Measurements from ENCODE around the gene GPX4.
"Not testable (repeated sequence)": the region's sequence is repeated elsewhere in the genome, so short reads cannot be mapped to it uniquely, and the experiment has no call there.

GPX4 gene

DNA sequence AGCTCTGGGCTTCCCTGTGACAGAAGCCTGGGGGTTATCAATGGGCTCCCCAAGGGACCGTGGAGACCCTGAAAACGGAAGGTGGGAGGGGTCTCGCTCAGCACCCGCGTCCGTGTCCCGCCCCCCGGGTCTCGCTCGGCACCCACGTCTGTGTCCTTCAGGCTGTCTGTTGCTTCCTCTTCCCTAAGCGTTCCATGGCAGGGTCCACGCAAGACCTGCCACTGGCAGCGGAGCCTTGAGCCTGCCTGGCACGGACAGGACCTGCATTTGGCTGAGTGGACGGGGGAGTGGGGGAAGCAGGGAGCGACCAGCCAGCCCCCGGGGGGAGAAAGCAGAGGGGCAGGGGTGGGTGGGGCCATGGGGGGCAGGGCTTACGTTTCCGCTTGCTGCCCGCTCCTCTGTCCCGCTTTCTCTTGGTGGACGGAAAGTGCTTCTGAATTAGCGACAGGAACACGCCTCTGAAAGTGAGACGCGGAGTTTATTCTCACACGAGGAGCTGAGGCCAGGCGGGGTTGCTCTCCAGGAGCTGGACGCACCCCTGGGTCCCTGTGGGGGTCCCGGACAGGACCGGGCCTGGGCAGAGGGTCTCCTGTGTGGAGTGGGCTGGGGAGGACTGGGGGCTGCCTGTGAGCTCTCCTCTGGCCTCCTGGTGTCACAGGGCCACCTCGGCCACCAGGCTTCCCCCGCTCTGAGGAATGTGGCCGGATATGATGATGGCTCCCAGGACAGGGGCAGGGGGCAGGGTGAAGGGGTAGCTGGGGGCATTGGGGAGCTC, 12.0 kb downstream of the GPX4 start:
- no peak for DNase-seq

DNA sequence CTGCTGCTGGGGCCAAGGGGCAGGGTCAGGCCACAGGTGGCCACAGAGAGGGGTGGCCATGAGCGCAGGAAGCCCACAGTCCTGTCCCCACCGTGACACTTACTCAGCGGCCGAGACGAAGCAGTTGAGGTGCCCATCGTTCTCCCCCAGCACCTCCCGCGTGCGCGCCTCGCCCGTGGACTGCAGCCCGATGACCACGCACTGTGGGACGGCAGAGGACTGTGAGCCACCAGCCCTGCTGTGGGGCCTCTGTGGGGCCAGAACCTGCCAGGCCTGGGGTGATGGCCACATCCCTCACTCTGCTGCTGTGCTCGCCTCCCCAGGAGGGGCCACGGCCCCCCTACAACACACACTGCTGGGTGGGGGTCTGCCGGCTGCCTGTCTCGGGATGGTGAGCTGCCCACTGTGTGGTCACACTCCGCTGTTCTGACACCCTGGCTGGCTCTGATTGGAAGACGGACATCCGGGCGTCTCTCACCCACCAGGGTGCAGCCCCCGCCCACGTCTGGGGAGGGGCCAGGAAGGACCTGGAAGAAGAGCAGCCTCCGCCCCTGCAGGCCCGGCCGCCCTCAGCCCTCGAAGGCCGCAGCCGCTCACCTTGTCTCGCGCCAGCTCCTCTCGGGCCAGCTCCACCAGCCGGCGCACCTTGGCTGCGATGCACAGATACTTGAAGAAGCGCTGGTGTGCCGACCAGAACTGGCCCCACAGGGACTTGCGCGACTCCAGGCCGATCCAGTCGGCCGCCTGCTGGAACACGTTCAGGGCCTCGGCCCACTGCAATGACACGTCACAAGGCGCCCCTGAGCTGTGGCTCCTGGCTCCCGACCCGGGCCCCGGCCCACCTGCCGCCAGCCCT, 13.2 kb downstream of the GPX4 start:
- DNase-seq: no peak

DNA sequence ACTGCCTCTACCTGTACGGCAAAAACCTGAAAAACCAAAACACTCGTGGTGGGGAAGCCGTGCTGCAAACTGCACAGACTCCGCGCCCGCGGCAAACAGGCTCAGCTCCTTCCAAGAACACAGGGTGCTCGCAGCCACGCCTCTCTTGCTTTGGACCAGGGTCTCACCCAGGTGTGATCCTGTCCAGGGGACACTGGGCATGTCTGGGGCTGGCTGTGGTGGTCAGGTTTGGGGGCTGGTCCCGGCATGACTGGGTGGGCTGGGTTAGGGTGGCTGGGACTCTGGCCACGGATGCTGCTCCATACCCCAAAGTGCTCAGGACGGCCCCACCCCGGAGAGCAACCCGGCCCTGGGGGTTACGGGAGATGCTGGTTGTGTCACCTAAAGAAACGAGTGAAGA, 13.9 kb downstream of the GPX4 start:
- DNase-seq: no peak

DNA sequence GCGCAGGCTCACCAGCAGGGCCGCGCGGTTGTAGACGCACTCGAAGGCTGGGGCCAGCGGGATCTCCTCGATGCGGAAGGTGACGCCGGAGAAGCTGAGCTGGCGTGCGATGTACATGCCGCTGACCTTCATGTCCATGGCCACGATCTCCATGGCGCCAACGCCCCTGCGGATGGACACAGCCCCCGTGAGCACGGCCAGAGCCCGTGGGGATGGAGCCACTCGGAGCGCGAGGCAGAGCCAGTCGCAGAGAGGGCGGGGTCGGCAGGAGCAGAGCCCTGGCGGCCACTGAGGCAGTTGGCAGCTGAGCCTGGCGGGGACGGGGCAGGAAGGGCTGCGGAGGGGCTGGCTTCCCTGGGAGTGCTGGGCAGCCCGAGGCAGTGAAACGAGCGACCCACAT, 15.2 kb downstream of the GPX4 start:
- no peak for DNase-seq

- DNase-seq: no peak
Measured at GRCh38 chr19:1119475-1120217, 15.9 kb downstream of the GPX4 start.

DNA sequence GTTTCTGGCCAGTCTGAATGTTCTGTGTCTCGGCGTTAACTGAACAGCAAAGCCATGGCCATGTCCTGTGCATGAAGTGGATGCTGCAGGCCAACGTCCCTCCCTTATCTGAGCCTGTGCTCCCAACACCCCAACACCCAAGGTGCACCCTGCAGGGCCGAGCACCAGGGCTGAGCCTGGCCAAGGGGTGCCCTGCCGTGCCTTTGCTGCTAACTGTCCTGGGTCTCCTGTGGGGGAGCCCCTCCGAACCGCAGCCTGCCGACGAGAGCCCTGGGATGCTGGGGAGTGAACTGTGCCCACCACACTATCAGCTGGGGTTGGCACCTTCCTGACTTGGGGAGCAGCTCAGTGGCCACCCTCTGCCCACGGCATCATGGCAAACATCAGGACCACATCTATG, 17.6 kb downstream of the GPX4 start:
- no peak for DNase-seq

GRCh38 chr19:1122021-1122971, 18.5 kb downstream of the GPX4 start:
- no peak for DNase-seq

DNA sequence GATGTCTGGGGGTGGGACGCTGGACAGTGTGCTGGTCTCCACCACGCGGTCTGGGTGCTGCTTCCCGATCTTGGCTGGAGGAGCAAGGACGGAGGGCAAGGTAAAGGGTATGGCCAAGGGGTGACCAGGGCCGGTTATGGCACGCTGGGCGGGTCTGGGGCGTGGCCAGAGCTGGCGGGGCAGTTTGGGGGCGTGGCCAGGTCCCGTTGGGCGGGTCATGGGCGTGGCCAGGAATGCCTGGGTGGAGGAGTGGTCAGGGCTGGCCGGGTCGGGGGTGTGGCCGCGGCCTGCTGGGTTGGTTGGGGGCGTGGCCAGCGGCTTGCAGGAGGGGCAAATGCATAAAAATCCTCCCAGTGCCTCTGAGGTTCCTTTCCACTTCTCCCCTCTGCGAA, 19.2 kb downstream of the GPX4 start:
- peak; percentile 43 for DNase-seq

DNA sequence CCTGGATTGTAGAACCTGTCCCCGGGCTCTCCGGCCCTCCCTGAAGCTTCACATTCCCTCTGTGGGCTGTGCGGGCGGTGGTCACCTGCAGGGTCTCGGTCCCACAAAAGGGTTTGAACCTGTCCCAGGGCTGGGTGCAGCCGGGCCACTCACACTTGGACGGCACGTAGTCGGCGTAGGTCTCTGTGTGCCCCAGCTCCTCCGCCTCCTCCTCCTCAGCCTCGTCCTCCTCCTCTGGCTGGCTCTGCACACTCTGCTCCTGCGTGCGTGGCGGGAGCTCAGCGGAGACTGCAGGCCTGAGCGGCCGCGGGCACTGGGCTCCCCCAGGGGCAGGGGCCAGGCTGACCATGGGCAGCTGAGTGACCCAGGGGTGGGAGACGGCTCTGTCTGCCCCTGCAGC, 19.6 kb downstream of the GPX4 start:
- DNase-seq: no peak

DNA sequence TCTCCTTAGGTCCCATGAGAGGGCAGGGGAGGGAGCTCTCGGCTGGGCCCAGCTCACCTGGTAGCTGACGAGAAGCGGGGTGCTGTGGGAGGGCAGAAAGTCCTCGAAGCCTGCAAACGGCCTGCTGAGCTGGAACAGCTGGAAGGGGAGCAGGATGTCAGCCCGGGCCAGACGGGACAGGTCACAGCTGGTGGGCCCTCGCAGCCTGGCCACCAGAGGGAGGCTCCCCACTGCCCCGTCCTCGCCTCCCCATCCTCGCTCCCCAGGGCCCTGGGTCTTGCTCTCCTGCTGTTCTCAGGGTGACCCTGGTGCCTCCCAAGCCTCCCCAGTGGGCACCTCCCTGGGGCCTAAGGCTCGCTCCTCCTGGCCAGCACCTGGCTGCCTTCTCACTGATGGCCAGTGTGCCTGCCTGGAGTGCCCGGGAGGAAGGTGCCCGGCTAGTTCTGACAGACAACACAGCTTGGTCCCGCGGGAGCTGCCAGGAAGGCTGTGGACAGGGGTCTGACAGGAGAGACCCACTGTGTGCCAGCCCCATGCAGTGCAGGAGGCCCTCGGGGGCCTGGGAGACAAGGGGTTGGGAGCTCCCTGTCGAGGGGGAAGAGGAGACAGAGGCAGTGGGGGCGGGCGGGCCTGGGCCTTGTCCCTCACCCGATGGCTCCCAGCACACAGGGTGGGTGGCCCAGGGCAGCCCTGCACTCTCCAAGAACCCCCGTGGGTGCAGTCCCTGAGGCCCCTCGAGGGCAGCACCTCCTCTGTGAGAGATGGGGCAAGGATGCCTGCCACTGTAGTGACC, 20.3 kb downstream of the GPX4 start:
- no peak for DNase-seq

- no peak for DNase-seq
Measured at GRCh38 chr19:1125601-1126467, 22.0 kb downstream of the GPX4 start.

DNA sequence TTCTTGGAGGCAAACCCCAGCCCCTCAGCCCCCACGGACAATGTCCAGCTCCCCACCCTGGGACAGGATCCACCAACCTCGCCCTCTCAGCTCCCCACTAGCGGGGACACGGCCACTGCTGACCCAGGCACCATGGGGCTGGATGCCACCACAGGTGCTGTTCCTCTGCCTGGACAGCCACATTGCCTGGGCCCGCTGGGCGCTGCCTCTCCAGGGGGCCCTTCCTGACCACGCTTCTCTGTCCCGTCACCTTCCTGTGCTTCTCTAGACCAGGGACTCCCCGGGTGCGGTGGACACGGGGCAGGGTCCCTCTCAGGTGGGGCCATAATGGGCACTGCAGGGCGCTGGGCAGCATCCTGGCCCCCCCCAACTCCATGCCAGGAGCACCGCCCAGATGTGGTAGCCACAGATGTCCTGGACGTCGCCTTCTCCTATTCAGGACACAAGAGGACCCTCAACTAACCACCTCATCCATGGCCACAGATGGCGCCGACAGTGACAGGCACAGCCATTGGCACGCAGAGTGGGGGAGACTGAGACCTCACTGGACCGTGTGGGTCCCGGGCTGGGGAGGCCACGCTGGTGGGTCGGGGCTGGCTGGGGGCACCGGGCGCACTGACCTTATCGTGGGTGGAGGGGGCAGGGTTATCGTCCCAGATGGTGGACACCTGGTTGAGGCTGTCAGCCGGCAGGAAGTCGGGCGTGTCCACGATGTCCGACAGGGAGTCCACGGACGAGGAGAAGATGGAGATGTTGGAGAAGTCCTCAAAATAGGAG, 23.4 kb downstream of the GPX4 start:
- DNase-seq: no peak

- DNase-seq: no peak
Measured at GRCh38 chr19:1128106-1128505, 24.3 kb downstream of the GPX4 start.

DNA sequence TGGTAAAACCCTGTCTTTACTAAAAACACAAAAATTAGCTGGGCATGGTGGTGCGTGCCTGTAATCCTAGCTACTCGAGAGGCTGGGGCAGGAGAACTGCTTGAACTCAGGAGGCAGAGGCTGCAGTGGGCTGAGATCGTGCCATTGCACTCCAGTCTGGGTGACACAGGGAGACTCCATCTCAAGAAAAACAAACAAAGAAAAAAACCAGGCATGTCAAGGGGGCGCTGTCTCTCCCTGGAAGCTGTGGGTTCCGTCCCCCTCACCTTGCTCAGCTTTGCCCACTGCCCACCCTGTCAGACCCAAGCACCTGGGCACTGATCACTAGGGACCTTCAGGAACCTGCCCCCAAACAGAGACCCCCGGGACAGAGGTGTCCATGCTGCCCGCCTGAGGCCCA, 25.3 kb downstream of the GPX4 start:
- not testable (repeated sequence) for DNase-seq

DNA sequence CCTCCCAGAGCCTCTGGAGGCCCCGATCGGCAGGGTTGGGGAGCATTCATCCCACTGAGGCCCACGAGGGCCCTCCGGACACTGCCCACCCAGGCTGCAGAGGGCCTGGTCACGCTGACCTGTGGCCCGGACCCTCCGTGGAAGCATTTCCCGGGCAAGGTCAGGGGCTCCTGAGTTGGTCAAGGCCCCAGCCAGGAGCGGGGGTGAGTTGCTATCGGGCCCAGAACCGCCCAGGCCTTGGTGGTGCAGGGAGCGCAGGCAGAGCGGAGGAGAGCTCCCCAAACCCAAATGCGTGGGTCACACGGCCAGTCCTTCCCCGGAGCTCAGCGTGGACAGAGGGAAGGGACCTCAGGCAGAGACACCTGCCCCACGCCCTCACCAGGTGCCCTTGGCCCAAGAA, 25.7 kb downstream of the GPX4 start:
- DNase-seq: no peak

- DNase-seq: peak; percentile 79
Measured at GRCh38 chr19:1130771-1131717, 27.2 kb downstream of the GPX4 start.

DNA sequence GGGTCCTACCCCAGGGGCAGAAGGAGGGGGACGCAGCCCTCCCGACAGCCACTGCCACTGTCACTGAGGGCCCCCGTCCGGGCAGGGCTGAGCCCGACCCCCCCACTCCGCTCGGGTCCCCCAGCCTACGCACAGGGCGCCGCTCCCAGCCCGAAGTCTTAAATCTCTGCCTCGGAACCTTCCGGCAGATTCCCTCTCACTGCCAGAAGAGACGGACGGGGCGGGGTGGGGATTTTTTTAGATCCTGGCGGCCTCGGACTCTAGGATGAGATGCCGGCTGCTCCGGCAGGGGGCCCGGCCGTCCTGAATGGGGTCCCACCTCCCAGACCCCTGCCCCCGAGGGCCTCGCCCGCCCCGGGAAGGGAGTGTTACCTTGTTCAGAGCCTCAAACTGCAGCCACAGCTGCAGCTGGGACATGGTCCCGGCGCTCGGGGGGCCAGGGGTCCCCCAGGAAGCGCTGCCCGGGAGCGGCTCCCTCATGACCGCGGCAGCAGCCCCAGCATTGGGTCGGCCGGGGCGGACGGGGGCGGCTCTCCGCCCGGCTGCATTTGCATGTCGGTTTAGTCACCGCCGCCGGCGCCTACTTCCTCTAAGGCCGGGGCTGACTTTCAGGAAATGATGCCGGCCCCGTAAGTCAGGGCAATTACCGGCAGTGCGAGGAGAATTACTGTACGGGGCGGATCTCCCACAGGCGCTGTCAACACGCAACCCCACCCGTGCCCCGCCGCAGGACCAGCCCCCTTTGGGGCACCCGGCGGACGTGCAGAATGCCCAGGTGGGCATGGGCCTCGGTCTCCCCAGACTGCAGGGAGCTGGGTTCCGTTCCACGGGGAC, 28.1 kb downstream of the GPX4 start:
- DNase-seq: peak; percentile 96

All from CD4-positive, alpha-beta T cell treated with Interleukin-10 for 1 hour (primary cell).